T-helper 2 cell treated with Interferon-gamma antibody and Interleukin-4, amounts not matched to agents 5 μg/mL and 100 μg/mL, for 36 hours (primary cell): ENCODE data around the gene TCF7.

Experiments
- DNase-seq: peaks from one replicate; pipeline ENCODE4 v3.0.0; 2021; ENCODE audit warnings: low spot score
- H3K27ac Mint-ChIP-seq: one replicate; pipeline ENCODE4 v1.8.0; 2021; ENCODE audit warnings: mild to moderate bottlenecking, mixed read lengths
- H3K27me3 Mint-ChIP-seq: one replicate; pipeline ENCODE4 v1.8.0; 2021; ENCODE audit warnings: low read depth, mixed read lengths
- H3K36me3 Mint-ChIP-seq: one replicate; pipeline ENCODE4 v1.8.0; 2021; ENCODE audit warnings: low read depth, mixed read lengths
- H3K4me1 Mint-ChIP-seq: one replicate; pipeline ENCODE4 v1.8.0; 2021; ENCODE audit warnings: low read depth, mixed read lengths
- H3K4me3 Mint-ChIP-seq: one replicate; pipeline ENCODE4 v1.8.0; 2022; ENCODE audit warnings: mild to moderate bottlenecking, moderate library complexity, mixed read lengths
- H3K9me3 Mint-ChIP-seq: one replicate; pipeline ENCODE4 v1.8.0; 2021; ENCODE audit warnings: mixed read lengths

Gene TCF7

DNA sequence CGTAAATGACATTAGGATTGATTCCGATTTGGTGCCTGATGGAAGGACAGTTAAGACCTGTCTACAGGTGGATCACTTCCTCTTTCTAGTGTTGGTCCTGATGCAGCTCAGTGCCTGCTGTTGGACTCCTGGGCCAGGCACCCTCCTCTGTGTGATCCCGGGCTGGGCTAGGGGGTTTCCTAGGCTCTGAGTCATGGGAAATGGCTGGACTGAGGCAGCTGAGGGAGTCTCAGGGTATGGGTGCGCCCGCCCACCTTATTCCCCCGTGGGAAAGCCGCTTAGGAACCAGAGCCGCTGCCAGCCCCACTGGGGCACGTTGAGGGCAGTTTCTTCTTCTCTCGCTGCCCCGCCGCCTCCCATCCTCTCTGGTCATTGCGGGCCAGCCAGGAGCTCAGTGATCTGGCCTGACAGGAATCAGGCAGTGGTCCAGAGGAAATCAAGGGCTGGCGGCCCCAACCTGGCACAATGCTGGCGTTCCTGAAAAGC, 12.9 kb downstream of the TCF7 start:
- Mint-ChIP-seq H3K27me3 (peaks cover 8% of the 10 kb centered on the region), H3K9me3 (no peaks in the 10 kb centered on the region), H3K4me3 (no peak overlapping the region), H3K4me1 (peaks cover 44% of the 10 kb centered on the region), H3K36me3 (peaks cover 19% of the 10 kb centered on the region), H3K27ac (no peak overlapping the region)
- no peak for DNase-seq

DNA sequence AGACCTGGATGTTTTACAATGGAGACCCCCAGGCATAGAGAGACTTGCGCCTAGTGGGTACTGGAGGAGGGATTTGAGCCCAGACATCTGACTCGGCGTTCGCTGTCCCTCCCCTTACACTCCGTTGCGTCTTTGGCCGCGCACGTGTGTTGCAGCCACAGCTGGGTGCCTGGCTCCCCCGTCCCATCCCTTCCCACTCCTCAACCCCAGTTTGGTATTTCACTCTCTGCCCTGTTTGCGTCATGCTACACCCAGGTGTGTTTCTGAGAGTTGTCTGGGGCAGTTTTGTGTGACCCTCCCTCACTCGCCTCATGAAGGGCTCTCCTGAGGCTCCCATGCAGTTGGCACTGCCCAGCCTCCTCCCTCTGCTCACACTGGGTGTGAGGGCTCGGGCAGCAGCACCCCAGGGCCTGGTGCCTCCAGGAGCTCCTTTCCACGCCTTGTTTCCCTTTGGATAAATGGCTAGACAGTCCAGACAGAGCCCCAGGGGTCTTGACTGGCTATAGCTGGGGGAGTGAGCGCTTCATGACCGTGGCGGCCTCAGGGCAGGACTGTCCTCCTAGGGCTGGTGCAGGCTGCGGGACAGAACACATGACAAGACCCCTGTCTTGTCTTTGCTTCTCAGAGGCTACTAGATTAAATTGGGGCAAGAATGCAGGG, 13.6 kb downstream of the TCF7 start:
- peaks cover 46% of the 10 kb centered on the region for H3K4me1 Mint-ChIP-seq
- H3K9me3 Mint-ChIP-seq = no peaks in the 10 kb centered on the region
- H3K27me3 Mint-ChIP-seq = peaks cover 8% of the 10 kb centered on the region
- DNase-seq = no peak
- peak overlapping the region; percentile 81 for H3K4me3 Mint-ChIP-seq
- peaks cover 20% of the 10 kb centered on the region for H3K36me3 Mint-ChIP-seq
- H3K27ac Mint-ChIP-seq = peak overlapping the region; percentile 31

DNA sequence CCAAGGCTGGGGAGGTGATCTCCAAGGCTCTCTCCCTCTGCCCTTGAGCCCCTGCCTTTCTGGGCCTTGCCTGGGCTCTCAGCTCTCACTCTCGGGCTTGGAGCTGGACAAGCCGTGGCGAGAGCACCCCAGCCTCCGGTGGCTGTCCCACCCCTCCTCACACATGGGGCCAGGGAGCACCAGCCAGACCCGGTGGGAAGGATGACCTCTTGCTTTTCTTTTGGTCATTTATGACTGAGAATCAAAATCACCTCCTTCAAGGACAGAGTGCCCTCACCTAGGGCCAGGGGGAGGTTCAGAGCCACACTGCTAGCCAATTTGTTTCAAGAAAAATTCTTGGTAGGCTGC, 14.1 kb downstream of the TCF7 start:
- H3K27ac Mint-ChIP-seq = peak overlapping the region; percentile 83
- peaks cover 46% of the 10 kb centered on the region for H3K4me1 Mint-ChIP-seq
- DNase-seq = no peak
- H3K27me3 Mint-ChIP-seq = peaks cover 4% of the 10 kb centered on the region
- peaks cover 19% of the 10 kb centered on the region for H3K36me3 Mint-ChIP-seq
- peak overlapping the region; percentile 81 for H3K4me3 Mint-ChIP-seq
- no peaks in the 10 kb centered on the region for H3K9me3 Mint-ChIP-seq

DNA sequence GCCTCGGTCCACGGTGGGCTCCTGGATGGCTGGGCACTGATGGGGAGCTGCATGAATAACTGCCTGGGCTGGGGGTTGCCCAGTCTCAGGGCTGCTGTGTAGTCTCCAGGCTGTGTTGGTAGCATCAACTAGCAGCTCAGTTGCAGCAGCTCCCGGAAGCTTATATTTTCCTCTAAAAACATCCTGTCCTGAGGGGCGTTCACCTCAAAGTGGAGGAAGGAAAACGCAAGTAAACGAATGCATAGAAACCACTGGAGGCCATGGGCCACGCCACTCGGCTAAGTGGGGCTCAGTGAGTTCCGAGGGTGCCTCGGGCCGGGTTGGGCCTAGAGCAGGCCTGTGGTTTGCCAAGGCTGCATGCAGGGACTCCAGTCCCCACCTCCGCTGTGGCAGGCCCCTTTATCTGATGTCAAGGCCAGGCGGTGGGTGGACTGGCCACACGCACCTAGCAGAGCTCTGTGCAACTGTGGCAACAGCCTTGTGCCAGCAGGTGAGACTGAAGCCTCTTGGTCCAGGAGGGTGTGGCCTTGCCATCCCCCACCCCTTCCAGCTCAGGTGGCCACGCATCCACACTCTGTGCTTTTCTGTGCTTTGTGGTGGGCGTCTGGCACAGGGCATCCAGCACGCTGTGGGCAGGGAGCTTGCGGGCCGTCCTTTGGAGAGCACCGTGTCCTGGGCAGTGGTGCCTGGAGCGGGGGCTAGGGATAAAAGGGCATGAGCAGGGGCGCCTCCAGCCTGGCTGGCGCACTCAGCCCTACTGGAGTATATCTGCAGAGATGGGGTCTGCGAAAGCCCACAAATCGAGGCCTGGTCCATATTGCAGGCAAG, 15.1 kb downstream of the TCF7 start:
- Mint-ChIP-seq H3K4me1 (peaks cover 47% of the 10 kb centered on the region), H3K27me3 (peaks cover 2% of the 10 kb centered on the region), H3K27ac (peak overlapping the region; percentile 83), H3K9me3 (no peaks in the 10 kb centered on the region), H3K4me3 (peak overlapping the region; percentile 81), H3K36me3 (peaks cover 19% of the 10 kb centered on the region)
- DNase-seq = no peak

DNA sequence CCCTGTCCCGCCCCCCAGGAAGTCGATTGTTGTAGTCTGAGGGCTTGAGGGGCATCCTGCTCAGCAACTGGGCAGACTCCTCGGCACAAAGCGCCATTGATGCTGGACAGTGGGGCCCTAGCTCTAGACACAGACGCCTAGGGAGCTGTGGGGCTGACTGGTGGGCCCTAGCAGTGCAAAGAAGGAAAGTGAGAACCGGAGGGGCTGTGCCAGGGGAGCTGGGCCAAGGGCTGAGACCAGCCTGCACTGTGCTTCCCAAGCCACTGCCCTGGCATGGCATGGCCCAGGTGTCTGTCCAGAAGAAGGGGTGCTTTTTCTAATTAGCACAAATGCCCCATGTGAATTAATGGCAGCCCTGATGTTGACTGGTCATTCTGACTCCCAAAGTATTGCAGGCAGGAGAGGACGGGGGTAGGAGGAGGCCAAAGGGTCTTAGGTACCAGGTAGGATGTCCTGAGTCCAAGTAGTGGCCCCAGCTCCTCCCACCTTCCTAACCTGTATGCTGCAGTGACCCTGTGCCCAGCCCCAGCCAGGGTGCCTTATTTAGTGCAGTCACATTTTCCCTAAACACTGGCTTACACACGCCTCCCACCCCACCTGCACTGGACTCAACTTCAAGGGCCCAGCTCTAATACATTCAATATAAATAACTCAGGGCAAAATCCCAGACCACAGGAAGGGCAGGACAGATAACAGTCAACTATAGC, 15.9 kb downstream of the TCF7 start:
- H3K27ac Mint-ChIP-seq = peak overlapping the region; percentile 90
- H3K4me3 Mint-ChIP-seq = no peak overlapping the region
- no peaks in the 10 kb centered on the region for H3K9me3 Mint-ChIP-seq
- H3K36me3 Mint-ChIP-seq = peaks cover 23% of the 10 kb centered on the region
- H3K27me3 Mint-ChIP-seq = peaks cover 3% of the 10 kb centered on the region
- DNase-seq = no peak
- H3K4me1 Mint-ChIP-seq = peaks cover 50% of the 10 kb centered on the region

DNA sequence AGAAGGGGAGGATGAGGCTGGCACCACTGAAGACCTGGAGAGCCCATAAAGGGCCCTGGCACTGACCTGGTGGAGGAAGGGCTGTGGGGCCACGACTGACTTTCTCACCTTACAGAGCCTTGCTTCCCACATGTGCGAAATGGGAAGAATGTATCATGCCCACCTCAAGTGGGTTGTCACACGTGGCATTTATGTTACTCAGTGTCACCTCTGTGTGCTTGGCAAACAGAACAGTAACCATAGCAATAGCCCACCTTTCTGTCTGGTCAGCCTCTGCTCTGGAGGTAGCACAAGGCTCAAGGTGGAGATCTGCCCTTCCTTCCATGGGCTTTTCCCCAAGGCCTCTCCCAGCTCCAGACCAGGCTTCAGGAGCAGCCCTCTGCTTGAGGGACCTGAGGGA, 16.7 kb downstream of the TCF7 start:
- H3K4me1 Mint-ChIP-seq = peaks cover 54% of the 10 kb centered on the region
- no peak overlapping the region for H3K4me3 Mint-ChIP-seq
- peak; percentile 30 for DNase-seq
- no peaks in the 10 kb centered on the region for H3K9me3 Mint-ChIP-seq
- peaks cover 29% of the 10 kb centered on the region for H3K36me3 Mint-ChIP-seq
- H3K27ac Mint-ChIP-seq = peak overlapping the region; percentile 90
- H3K27me3 Mint-ChIP-seq = peaks cover 8% of the 10 kb centered on the region

DNA sequence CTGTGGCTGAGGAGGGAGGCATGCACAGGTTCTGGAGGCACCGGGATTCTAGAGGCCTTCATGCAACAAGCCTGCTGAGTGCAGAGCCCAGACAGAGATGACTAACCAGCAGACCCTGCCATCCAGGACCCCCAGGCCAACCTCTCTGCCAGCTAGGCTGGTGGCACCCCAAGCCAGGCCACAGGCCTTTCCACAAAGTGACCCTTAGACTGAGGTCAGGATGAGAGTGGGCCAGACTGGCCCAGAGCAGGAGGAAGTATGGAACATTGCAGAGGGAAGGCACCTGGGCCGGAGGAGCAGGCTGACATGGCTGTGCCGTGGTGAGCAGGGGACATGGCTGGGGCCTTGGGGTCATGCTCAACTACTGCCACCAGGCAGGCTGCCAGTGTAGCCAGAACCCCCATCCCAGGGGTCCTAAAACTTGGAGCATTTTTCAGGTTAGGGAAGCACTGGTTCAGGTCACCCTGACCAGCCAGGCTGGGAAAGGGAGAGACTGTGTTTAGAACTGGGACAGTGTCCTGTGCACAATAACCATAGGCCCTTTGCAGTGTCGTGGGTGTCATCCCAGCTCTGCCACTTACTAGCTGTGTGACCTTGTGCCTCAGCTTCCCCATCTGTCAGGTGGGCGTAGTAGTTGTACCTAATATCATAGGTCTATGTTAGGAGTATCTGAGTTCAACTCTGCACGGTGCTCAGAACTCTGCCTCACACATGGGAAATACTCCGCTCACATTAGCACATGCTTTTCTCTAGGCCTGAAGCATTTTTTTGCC, 17.3 kb downstream of the TCF7 start:
- DNase-seq = no peak
- Mint-ChIP-seq H3K9me3 (no peaks in the 10 kb centered on the region), H3K36me3 (peaks cover 28% of the 10 kb centered on the region), H3K4me3 (peak overlapping the region; percentile 59), H3K27me3 (peaks cover 8% of the 10 kb centered on the region), H3K4me1 (peaks cover 57% of the 10 kb centered on the region), H3K27ac (peak overlapping the region; percentile 90)

DNA sequence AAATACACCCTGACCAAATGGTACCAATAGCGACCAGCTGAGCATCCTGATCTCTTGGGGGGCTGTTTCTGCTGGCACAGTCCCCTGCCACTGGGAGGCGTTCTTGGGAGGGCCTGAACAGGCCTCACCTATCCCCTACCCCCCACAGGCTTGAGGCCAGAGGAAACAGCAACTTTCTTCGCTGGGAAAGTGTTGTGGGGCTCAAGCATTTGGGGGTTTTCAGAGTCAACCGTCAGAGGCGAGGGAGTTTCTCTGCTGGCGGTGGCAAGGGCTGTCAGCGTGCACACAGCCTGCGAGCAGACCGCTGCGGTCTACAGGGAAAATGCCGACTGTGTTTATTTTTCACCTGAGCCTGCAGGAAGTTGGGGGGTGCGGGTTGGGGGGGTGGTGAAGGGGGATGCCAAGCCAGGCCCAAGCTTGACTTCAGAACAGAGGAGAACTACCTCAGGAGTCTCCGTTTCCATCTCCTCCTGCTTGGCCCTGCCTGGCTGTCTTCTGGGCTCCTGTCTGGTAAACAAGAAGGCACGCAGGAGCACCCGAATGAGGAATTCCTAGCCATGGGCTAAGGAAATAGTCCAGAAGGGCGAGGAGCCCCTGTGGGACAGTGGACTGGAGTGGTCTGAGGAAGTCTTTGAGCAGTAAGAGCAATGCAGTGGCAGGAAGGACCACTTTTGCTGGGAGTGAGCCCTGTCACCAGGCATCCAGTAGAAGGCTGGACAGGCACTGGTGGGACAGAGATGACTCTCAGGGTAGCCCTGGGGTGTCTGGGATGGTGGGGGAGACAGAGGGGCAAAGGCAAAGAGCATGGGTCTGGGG, 18.1 kb downstream of the TCF7 start:
- Mint-ChIP-seq H3K4me1 (peaks cover 59% of the 10 kb centered on the region), H3K27me3 (peaks cover 8% of the 10 kb centered on the region), H3K9me3 (no peaks in the 10 kb centered on the region), H3K4me3 (peak overlapping the region; percentile 59), H3K27ac (peak overlapping the region; percentile 90), H3K36me3 (peaks cover 28% of the 10 kb centered on the region)
- peak; percentile 65 for DNase-seq

DNA sequence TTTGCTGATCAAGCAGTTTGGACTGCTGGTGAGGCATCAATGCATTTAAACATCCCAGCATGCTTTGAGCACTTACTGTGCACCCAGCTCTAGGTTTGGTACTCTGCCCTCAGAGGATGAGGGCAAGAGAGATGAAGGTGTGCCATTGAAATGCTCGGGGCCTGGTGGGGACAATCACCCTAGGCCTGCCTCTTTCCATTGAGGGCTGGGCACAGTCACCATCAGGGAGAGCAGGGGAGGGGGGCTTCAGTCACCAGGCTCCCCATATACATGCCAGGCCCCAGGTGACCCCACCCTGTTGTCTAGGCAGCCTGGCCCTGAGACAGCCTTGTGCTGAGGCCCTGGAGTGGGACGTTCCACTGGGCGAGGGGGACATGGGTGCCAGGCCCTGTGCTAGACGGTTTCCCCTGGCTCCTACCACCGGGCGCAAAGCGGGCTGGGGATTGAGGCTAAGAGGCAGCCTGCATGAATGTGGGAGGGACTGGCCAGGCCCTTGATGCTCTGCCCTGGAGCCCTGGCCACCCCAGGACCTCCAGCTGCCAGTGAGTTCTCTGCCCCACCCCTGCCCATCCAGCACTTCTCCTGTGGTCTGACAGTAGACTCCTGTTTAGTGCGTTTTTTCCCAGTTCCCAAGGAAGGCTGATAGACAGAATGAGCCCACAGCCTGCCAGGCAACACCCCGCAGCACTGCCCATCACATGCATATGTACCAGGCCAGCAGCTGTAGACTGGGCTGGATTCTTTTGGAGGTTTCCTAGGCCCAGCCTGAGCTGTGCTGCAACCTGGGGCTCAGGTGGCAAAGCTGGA, 18.9 kb downstream of the TCF7 start:
- Mint-ChIP-seq H3K27me3 (peaks cover 8% of the 10 kb centered on the region), H3K9me3 (no peaks in the 10 kb centered on the region), H3K36me3 (peaks cover 29% of the 10 kb centered on the region), H3K4me1 (peaks cover 64% of the 10 kb centered on the region), H3K27ac (peak overlapping the region; percentile 90), H3K4me3 (peak overlapping the region; percentile 59)
- no peak for DNase-seq

DNA sequence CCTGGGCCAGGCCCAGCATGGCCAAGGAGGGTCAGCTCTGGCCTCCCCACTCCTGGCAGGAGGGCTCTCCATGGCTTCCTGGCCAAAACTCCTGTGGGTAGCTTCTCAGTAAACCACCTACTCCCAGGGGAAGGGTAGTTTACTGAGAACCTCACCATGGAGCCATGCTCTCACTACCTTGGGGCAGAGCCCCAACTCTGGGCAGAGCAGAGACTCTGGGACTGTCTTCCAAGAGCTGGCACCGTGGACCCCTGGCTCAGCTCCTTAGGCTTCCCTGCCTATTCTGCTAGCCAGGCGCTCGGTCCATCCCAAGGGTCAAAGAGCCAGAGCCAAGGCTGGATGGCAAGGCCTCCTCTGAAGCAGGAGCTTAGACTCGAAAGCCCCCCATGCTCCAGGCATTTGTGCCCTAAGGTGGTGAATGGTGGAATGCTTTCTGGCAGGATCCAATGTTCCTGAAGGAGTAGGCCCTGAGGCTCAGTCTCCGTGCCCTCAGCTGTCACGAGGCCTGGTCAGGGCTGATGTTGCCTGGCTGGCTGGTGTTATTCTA, 19.6 kb downstream of the TCF7 start:
- Mint-ChIP-seq H3K27me3 (peaks cover 8% of the 10 kb centered on the region), H3K27ac (no peak overlapping the region), H3K4me3 (no peak overlapping the region), H3K36me3 (peaks cover 29% of the 10 kb centered on the region), H3K4me1 (peaks cover 65% of the 10 kb centered on the region), H3K9me3 (no peaks in the 10 kb centered on the region)
- no peak for DNase-seq

DNA sequence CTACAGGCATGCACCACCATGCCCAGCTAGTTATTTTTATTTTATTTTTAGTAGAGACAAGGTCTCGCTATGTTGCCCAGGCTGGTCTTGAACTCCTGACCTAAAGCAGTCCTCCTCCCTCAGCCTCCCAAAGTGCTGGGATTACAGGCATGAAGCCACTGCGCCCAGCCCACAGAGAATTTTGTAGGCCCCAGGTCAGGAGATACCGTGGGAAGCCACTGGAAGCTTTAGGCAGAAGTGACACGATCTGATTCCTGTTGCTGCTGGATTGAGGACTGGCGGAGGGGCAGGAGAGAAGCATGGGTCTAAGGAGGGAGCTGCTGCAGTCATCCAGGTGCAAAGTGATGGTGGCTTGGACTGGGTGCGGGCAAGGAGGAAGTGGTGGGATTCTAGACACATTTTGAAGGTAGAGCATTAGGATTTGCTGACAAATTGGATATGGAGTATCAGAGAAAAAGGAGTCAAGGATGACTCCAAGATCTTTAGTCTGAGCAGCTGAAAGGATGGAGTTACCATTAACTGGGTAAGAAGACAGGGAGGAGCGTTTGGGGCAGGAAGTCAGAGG, 20.7 kb downstream of the TCF7 start:
- no peak for DNase-seq
- H3K4me3 Mint-ChIP-seq = no peak overlapping the region
- peaks cover 8% of the 10 kb centered on the region for H3K27me3 Mint-ChIP-seq
- peaks cover 32% of the 10 kb centered on the region for H3K36me3 Mint-ChIP-seq
- H3K27ac Mint-ChIP-seq = no peak overlapping the region
- no peaks in the 10 kb centered on the region for H3K9me3 Mint-ChIP-seq
- peaks cover 62% of the 10 kb centered on the region for H3K4me1 Mint-ChIP-seq

DNA sequence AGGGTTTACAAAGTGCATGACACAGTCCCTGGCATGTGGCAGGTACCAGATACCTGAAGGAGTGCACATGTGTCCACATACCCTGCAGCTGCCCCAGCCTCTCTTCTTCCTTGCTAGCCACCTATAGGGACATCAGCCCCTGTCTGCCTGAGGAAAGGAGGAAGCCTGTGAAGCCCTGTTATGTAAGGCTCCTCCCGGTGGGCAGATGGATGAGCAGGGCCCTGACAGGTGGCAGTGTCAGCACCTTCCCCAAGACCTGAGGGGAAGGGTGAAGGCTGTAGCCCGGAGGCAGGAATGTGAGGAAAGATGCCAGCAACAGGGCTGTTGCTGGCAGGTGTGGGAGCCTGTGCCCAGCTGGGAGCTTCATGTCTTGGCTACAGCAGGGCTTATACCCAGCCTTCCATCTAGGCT, 21.7 kb downstream of the TCF7 start:
- Mint-ChIP-seq H3K36me3 (peaks cover 34% of the 10 kb centered on the region), H3K4me3 (no peak overlapping the region), H3K4me1 (peaks cover 60% of the 10 kb centered on the region), H3K27ac (no peak overlapping the region), H3K9me3 (no peaks in the 10 kb centered on the region), H3K27me3 (peaks cover 6% of the 10 kb centered on the region)
- DNase-seq = no peak
